Head of caudate nucleus (tissue), 42 donors: Measurements from ENCODE around the gene FMN1.
A peak's percentile ranks its signal among the peaks of the same experiment; 100 is the strongest.

Experiments
- DNase-seq, 42 donors: peaks; one replicate each; pipeline versions ENCODE4 v3.0.0 to v3.0.0-alpha.2; 2020 to 2021; ENCODE audit warnings: mixed read lengths in 7 of 42
- intact Hi-C: fragments of 100-400 bp; cut with DNase I; formaldehyde crosslinking; loops from one replicate; pipeline ENCODE4 v1.15.0; 2022

FMN1 gene

GRCh38 chr15:32838338-32838737 is 356.2 kb downstream of the FMN1 start:
- peak in 38 of 42 donors; percentile 6 to 73 (median 34) for DNase-seq
- intact Hi-C loops, result loop anchor here (2.0 to 5.0 kb wide), 2 partner anchors 122 to 176 kb away; no protein-coding TSS in a partner anchor

GRCh38 chr15:32837935-32838334 is 356.6 kb downstream of the FMN1 start:
- DNase-seq, result no peak
- intact Hi-C loops, result loop anchor here (2.0 to 5.0 kb wide), 2 partner anchors 121 to 176 kb away; no protein-coding TSS in a partner anchor

- DNase-seq, result no peak
- intact Hi-C loops, result no loop called here
Observed at GRCh38 chr15:32834156-32834555, 360.4 kb downstream of the FMN1 start.

- intact Hi-C loops, result no loop called here
Observed at GRCh38 chr15:32833379-32833821, 361.1 kb downstream of the FMN1 start.

GRCh38 chr15:32831485-32831884 is 363.0 kb downstream of the FMN1 start:
- no peak for DNase-seq
- intact Hi-C loops, result no loop called here

More at GRCh38 chr15:32833379-32833821, 361.1 kb downstream of the FMN1 start:
- DNase-seq, result no peak

GRCh38 chr15:32830241-32830640 is 364.3 kb downstream of the FMN1 start:
- intact Hi-C loops, result no loop called here
- DNase-seq, result no peak

GRCh38 chr15:32829436-32829835 is 365.1 kb downstream of the FMN1 start:
- intact Hi-C loops, result no loop called here
- DNase-seq, result no peak

- intact Hi-C loops, result no loop called here
- no peak for DNase-seq
Observed at GRCh38 chr15:32828507-32829186, 365.9 kb downstream of the FMN1 start.

- DNase-seq, result no peak
- intact Hi-C loops, result no loop called here
Observed at GRCh38 chr15:32826685-32827084, 367.8 kb downstream of the FMN1 start.

- no peak for DNase-seq
- intact Hi-C loops, result no loop called here
Observed at GRCh38 chr15:32825219-32825618, 369.3 kb downstream of the FMN1 start.

GRCh38 chr15:32824777-32825176 is 369.7 kb downstream of the FMN1 start:
- intact Hi-C loops, result no loop called here
- no peak for DNase-seq

- intact Hi-C loops, result no loop called here
- no peak for DNase-seq
Observed at GRCh38 chr15:32823750-32824149, 370.8 kb downstream of the FMN1 start.

GRCh38 chr15:32822739-32823138 is 371.8 kb downstream of the FMN1 start:
- no peak for DNase-seq
- intact Hi-C loops, result no loop called here

GRCh38 chr15:32819448-32819847 is 375.1 kb downstream of the FMN1 start:
- intact Hi-C loops, result no loop called here
- no peak for DNase-seq

- intact Hi-C loops, result no loop called here
- DNase-seq, result no peak
Observed at GRCh38 chr15:32818758-32819447, 375.6 kb downstream of the FMN1 start.

- DNase-seq, result no peak
- intact Hi-C loops, result no loop called here
Observed at GRCh38 chr15:32817577-32817976, 376.9 kb downstream of the FMN1 start.

GRCh38 chr15:32807331-32807730 is 387.2 kb downstream of the FMN1 start:
- intact Hi-C loops, result no loop called here

GRCh38 chr15:32803631-32804030 is 390.9 kb downstream of the FMN1 start:
- intact Hi-C loops, result no loop called here
- no peak for DNase-seq

More at GRCh38 chr15:32807331-32807730, 387.2 kb downstream of the FMN1 start:
- no peak for DNase-seq

- DNase-seq, result no peak
Observed at GRCh38 chr15:32802286-32802936, 392.1 kb downstream of the FMN1 start.

GRCh38 chr15:32799936-32800535 is 394.5 kb downstream of the FMN1 start:
- intact Hi-C loops, result no loop called here
- DNase-seq, result no peak

More at GRCh38 chr15:32802286-32802936, 392.1 kb downstream of the FMN1 start:
- intact Hi-C loops, result no loop called here
